ENCODE results near the gene KCNIP3.
"Not testable (repeated sequence)": the region's sequence is repeated elsewhere in the genome, so short reads cannot be mapped to it uniquely, and the experiment has no call there.

The KCNIP3 gene

GRCh38 chr2:95427196-95427867 lies 130.2 kb downstream of the KCNIP3 start:
- DNase-seq, result not testable (repeated sequence)

GRCh38 chr2:95429748-95430467 lies 132.8 kb downstream of the KCNIP3 start:
- DNase-seq, result not testable (repeated sequence)

DNA sequence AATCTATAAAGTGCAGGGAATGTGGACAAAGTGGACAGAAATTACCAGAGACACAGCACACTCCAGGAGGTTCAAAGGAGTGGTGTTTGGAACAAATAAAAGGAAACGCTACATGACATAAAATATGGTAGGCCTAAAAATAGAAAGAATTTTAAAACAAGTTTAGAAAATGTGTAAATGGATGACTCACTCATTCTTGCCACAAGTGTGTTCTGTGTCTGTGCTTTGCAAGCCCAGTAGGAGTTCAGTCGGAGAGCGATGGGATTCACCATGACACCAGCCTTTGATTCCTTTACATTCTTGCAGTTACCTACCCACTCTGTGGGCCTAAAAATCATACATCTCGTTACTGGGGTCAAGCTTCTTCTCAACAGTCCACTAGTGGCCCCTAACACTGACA lies 136.2 kb downstream of the KCNIP3 start:
- DNase-seq, result not testable (repeated sequence)

DNA sequence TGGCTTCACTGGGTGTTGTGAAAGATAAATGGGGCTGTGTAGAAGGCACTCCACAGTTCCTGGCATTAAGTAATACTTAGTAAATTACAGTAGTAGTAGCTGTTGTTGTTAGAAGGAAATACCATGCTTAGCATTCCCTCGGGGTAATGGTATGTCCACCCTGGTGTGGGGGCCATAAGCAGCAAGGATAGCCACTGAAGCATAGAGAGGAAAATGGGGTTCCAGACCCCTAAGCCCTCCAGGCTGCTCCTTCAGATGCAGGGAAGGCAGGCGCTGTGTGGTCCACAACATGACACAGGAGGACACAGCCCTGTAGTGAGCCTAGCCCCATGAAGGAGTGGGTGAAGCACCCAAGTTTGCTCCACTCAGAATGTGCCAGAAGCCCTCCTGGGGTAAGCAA lies 136.8 kb downstream of the KCNIP3 start:
- not testable (repeated sequence) for DNase-seq

DNA sequence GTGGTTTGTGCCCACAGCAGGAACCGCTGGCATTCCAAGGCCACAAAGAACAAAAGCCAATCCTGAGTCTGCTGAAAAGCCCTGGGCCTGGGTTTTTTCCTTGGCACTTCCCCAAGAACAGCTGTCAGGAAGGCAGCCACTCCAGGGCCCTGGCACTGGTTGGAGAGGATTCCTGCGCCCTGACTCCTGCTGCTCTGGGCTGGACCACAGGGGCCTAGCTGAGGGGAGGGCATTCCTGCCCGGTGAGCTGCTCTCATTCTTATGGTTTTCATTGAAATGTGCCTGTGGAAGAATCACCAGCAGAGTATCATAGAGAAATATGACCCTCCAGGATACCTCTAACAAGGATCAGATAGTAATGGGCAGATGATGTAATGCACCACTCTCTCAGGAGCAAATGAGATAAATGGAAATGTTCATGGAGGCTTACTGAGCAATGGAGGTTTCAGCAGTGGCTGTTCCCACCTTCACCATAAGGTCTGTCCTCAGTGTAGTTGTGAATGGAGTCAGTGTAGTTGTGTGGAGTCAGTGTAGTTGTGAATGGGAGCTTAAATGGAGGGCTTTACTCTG lies 137.4 kb downstream of the KCNIP3 start:
- DNase-seq, result not testable (repeated sequence)

DNA sequence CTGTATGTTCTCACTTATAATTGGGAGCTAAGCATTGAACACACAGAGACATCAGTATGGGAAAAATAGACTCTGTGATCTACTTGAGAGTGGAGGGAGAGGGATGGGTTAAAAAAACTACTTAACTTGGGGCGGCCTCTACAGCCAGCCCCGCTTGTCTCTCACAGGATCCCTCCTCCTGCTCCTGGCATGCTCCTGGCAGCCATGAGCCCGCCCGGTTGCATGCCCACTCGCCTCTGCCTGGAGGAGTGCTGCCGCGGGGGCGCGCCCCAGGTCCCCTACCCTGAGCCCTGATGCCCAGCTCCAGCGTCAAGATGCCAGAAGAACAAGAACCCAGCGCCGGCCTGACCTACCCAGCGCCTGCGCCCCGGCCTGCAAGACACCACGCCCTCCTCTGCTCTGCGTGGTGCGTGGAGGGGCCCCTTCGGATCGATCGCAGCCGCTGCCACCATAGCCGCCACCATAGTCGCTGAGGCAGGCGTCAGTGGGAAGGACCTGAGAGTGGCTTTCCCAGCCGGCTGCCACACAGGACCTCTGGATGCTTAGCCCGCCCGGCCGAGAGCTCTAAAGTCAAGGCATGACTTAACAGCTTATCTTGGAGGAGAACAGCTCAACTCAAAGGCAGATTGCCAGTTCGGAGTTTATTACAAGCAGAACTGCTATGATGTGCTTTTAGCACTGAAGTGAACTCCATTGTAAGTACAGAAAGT lies 138.2 kb downstream of the KCNIP3 start:
- DNase-seq, result not testable (repeated sequence)

Measured in hippocampal formation (tissue), 2 donors.